GM21360 (cell line): ENCODE results near the gene JRKL.
"Not testable (repeated sequence)": the region's sequence is repeated elsewhere in the genome, so short reads cannot be mapped to it uniquely, and the experiment has no call there.

Experiments
- ATAC-seq: cut with Tn5 transposase; IDR thresholded peaks from one replicate; pipeline ENCODE4 v1.9.1; 2021; ENCODE audit warnings: mild to moderate bottlenecking, moderate library complexity; ENCODE audit not compliant: unreplicated experiment

JRKL gene

DNA sequence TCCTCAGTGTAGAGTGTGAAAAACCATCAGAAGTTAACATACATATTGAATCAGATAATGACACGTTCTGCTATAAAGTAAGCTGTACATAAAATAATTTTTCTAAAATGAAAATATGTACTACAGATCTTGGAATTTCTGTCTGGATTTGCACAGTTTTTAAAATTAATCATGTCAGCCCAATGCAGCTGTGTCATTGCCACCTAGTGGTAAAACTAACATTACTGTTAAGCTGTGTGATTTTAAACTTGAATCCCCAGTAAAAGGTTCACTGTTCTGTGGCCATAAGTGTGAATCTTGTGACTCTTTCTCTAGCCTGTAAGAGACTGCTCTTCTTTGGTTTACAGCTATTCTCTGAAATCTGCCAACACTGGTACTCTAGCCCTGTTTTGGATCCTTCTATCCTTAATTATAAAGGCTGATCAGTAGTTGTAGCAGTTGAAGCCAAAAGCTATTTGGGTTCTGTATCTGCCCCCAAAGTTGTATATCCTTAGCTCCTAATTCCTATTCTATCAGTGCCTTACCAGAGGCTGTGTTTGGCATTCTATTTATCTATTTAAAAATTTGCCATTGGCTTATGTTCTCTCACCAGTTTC, 4.0 kb downstream of the JRKL start:
- ATAC-seq: no peak

DNA sequence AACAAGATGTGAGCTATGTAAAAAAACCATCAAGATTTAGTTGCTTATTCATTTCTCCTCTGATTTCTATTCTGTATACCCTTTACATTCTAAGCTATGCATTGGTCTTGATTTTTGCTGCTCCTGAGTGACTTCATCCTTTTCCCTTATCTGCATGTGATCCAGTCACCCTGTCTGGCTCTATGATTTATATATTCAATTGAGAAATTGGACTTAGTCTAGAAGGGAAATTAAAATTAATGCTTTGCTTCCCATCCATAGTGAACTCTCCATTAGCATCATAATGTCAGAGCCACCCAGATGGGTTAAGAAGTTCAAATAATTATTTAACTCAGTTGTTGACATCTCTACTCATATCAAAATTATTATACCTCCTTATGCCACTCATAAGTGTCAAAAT, 5.0 kb downstream of the JRKL start:
- no peak for ATAC-seq

DNA sequence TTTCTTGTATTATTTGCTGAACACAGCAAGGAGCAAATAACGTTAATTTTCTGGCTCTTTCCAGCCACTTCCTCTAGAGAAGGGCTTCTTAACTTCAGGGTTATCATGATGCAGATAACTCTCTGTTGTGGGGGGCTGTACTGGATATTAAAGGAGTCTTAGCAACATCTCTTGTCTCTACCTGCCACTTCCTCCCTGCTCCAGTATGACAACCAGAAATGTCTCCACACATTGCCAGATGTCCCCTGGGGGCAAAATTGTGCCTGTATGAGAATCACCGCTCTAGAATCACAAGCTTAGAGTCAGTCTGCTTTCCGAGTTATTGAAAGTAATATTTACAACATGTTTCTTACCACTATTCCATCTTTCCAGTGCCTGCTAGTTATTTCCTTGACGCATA, 6.8 kb downstream of the JRKL start:
- no peak for ATAC-seq

DNA sequence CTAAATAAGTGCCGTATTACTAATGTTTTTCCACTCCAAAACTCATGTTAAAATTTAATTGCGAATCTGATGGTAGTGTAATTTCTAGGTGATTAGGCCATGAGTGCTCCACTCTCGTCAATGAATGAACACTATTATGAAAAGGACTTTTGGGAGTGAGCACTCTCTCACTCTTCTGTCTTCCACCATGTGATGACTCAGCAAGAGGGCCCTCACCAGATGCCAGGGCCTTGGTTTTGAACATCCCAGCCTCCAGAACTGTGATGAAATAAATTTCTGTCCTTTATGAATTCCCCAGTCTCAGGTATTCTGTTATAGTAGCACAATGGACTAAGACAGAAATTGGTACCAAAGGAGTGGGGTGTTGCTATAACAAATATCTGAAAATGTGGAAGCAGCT, 8.1 kb downstream of the JRKL start:
- ATAC-seq: no peak

DNA sequence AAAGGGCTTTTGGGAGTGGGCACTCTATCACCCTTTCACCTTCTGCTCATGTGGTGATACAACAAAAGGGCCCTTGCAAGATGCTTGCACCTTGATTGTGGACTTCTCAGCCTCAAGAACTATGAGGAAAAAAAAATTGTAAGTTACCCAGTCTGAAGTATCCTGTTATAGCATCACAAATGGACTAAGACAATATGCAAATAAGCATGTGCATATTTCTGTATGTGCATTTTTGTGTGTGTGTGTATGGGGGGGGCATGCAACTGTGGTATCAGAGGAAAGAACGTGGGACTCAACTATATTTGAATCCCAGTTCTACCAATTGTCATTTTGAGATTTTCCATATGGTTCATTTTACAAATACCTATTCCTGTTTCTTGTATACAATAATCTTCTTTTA, 10.9 kb downstream of the JRKL start:
- ATAC-seq: no peak

DNA sequence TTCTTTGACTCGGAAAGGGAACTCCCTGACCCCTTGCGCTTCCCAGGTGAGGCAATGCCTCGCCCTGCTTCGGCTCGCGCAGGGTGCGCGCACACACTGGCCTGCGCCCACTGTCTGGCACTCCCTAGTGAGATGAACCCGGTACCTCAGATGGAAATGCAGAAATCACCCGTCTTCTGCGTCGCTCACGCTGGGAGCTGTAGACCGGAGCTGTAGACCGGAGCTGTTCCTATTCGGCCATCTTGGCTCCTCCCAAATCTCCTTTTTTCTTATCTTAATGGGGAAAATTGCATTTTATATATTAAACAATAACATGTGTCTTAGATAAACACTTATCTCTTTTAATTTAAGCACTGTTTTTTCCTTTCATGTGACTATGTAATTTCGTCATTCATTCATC, 21.6 kb downstream of the JRKL start:
- not testable (repeated sequence) for ATAC-seq

DNA sequence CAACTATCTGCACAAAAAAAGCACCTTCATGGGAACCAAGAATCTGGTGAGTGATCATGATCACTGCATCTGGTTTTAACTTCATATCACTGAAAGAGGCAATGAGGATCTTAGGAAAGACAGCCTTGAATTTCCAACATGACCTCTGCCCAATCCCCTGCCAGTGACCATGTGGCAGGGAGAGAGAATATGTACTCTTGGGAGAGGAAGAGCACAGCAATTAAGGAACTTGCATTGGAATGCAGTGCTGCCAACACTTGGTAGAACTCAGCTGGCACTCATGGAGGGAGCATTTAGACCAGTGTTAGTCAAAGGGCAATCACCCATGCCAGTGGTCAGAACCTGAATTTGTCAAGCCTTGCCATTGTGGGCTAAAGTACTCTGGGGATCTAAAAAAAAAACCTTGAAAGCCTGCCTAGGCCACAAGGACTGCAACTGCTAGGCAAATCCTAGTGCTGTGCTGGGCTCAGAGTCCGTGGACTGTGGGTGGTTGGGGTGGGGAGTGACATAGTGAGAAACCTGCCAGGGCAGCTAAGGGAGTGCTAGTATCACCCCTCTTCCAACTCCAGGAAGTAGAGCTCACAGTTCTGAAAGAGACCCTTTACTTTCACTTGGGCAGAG, 23.1 kb downstream of the JRKL start:
- no peak for ATAC-seq

DNA sequence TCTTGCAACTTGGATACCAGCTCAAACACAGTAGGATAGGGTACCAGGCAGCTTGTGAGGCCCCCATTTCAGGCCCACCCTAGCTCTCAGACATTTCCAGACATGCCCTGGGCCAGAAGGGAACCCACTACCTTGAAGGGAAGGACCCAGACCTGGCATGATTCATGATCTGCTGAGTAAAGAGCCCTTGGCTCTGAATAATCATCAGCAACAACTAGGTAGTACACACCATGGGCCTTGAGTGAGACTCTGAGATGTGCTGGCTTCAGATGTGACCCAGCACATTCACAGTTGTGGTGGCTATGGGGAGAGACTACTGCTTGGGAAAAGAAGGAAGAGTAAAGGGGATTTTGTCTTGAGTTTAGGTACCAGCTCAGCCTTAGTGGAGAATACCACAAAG, 23.6 kb downstream of the JRKL start:
- ATAC-seq: no peak

DNA sequence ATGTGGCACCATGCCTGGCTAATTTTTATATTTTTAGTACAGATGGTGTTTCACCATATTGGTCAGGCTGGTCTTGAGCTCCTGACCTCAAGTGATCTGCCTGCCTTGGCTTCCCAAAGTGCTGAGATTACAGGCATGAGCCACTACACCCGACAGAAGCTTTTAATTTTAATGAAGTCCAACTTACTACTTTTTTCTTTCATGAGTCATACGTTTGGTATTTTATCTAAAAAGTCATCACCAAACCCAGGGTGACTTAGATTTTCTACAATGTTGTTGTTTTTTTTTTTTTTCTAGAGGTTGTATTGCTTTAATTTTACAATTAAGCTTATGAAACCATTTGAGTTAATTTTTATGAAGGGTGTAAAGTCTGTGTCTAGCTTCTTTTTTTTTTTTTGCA, 34.9 kb downstream of the JRKL start:
- no peak for ATAC-seq

DNA sequence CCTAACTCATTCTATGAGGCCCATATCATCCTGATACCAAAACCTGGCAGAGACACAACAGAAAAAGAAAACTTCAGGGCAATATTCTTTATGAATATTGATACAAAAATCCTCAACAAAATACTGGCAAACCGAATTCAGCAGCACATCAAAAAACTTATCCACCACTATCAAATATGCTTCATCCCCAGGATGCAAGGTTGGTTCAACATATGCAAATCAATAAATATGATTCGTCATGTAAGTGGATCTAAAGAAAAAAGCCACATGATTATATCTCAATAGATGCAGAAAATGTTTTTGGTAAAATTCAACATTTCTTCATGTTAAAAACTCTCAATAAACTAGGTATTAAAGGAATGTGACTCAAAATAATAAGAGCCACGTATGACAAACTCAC, 40.9 kb downstream of the JRKL start:
- ATAC-seq: no peak

DNA sequence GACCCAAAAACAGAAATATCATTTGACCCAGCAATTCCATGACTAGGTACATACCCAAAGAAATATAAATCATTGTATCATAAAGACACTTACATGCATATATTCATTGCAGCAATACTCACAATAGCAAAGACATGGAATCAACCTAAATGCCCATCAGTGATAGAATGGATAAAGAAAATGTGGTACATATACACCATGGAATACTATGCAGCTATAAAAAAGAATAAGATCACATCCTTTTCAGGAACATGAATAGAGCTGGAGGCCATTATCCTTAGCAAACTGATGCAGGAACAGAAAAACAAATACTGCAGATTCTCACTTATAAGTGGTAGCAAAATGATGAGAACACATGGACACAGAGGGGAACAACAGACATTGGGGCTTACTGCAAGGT, 42.8 kb downstream of the JRKL start:
- ATAC-seq: not testable (repeated sequence)
